ENCODE measurements around the gene DAPL1.

GRCh38 chr2:158808426-158808825, 13.3 kb downstream of the DAPL1 start:
- no peak for TF ChIP-seq EP300 (IDR thresholded peaks at IDR 0.05; ENCODE audit: borderline replicate concordance)
- no peak for TF ChIP-seq NFIC (IDR thresholded peaks at IDR 0.05)
- TF ChIP-seq ZBTB7A (IDR thresholded peaks at IDR 0.05; ENCODE audit: low read depth): no peak
- TF ChIP-seq TEAD4 (IDR thresholded peaks at IDR 0.05): no peak
- no peak for TF ChIP-seq MAX (IDR thresholded peaks at IDR 0.05)

Data from Ishikawa (cell line).